Activated CD8-positive, alpha-beta T cell treated with anti-CD3 and anti-CD28 coated beads, Interleukin-2, amount 10 ng/mL, durations not matched to agents 7 days and 5 days (primary cell): ENCODE results near the gene TTYH3. TPM values are rescaled to one million over a fixed set of nuclear protein-coding genes. Genes with fewer than 3 reads are reported as not detected.
"Not testable (repeated sequence)": the region's sequence is repeated elsewhere in the genome, so short reads cannot be mapped to it uniquely, and the experiment has no call there.

Experiments used
- ATAC-seq: fragments of 150-1000 bp; cut with Tn5 transposase; one replicate; pipeline ENCODE4 v1.10.0; 2021; ENCODE audit warnings: moderate library complexity
- CTCF ChIA-PET: fragments of 350-600 bp; sonication (Branson Sonifier 250); formaldehyde crosslinking; loops from one replicate; lab custom pipeline; 2021; ENCODE audit warnings: antibody characterized with exemption; lab: Charles Lee
- POLR2A ChIA-PET: fragments of 350-600 bp; sonication (Branson Sonifier 250); formaldehyde crosslinking; loops from one replicate; lab custom pipeline; 2021; ENCODE audit warnings: antibody characterized with exemption; lab: Charles Lee
- DNase-seq: peaks from one replicate; pipeline ENCODE4 v3.0.0-alpha.2; 2020
- H3K27ac Mint-ChIP-seq: one replicate; pipeline ENCODE4 v1.8.0; 2021; ENCODE audit warnings: mild to moderate bottlenecking, mixed read lengths
- H3K27me3 Mint-ChIP-seq: one replicate; pipeline ENCODE4 v1.8.0; 2021; ENCODE audit warnings: low read depth, mixed read lengths
- H3K36me3 Mint-ChIP-seq: one replicate; pipeline ENCODE4 v1.8.0; 2021; ENCODE audit warnings: low read depth, mixed read lengths
- H3K4me1 Mint-ChIP-seq: one replicate; pipeline ENCODE4 v1.8.0; 2021; ENCODE audit warnings: low read depth, mixed read lengths
- H3K4me3 Mint-ChIP-seq: one replicate; pipeline ENCODE4 v1.8.0; 2021; ENCODE audit warnings: mild to moderate bottlenecking, mixed read lengths
- H3K9me3 Mint-ChIP-seq: one replicate; pipeline ENCODE4 v1.8.0; 2022; ENCODE audit warnings: mixed read lengths; ENCODE audit not compliant: insufficient read depth
- total RNA-seq, 2 experiments: library from RNA; stranded (reverse); gene quantifications; one replicate each; pipeline ENCODE4 v1.2.3, GENCODE V29; 2021

Gene TTYH3
- total RNA-seq, result 10 to 100 TPM; 37.0 to 37.7 TPM

- ChIA-PET POLR2A (interaction anchor here (1.0 to 2.1 kb wide), 3 partner anchors 12 to 18 kb away, joined by 4 to 12 read pairs (median 4); no protein-coding TSS in a partner anchor), CTCF (interaction anchor here (0.9 to 2.2 kb wide), 6 partner anchors 11 to 162 kb away, joined by 3 to 13 read pairs (median 4); partner anchors contain the start of gene BRAT1)
- no peak for DNase-seq
- Mint-ChIP-seq H3K9me3 (no peaks in the 10 kb centered on the region), H3K36me3 (no peaks in the 10 kb centered on the region), H3K27me3 (no peaks in the 10 kb centered on the region), H3K4me3 (peak within 1 kb of the TSS; percentile 86), H3K27ac (peak within 1 kb of the TSS; percentile 87), H3K4me1 (peaks cover 20% of the 10 kb centered on the region)
- peak; percentile 63 for ATAC-seq
These were observed at the start of gene TTYH3 for GRCh38 chr7:2631946-2632732. Gene TTYH3, plus strand, starts transcription at chr7:2631986. Its CDS starts 170 bp downstream, at chr7:2632156.

GRCh38 chr7:2582006-2582735 lies 49.6 kb upstream of the TTYH3 start:
- POLR2A ChIA-PET, result no interaction called here
- no peak overlapping the region for H3K4me3 Mint-ChIP-seq
- no peaks in the 10 kb centered on the region for H3K4me1 Mint-ChIP-seq
- H3K27me3 Mint-ChIP-seq, result no peaks in the 10 kb centered on the region
- H3K9me3 Mint-ChIP-seq, result no peaks in the 10 kb centered on the region
- ATAC-seq (no peak), DNase-seq (no peak)
- CTCF ChIA-PET, result no interaction called here
- no peaks in the 10 kb centered on the region for H3K36me3 Mint-ChIP-seq
- no peak overlapping the region for H3K27ac Mint-ChIP-seq

- DNase-seq, result no peak
- no peak for ATAC-seq
- ChIA-PET CTCF (no interaction called here), POLR2A (no interaction called here)
- Mint-ChIP-seq H3K27me3 (no peaks in the 10 kb centered on the region), H3K4me3 (no peak overlapping the region), H3K4me1 (no peaks in the 10 kb centered on the region), H3K27ac (no peak overlapping the region), H3K36me3 (no peaks in the 10 kb centered on the region), H3K9me3 (no peaks in the 10 kb centered on the region)
These were observed 47.8 kb upstream of the TTYH3 start for GRCh38 chr7:2583798-2584580.

- peaks cover 2% of the 10 kb centered on the region for H3K36me3 Mint-ChIP-seq
- DNase-seq (no peak), ATAC-seq (no peak)
- ChIA-PET POLR2A (no interaction called here), CTCF (interaction anchor here (0.9 kb wide), 1 partner anchor 23 kb away, joined by 3 read pairs; no protein-coding TSS in a partner anchor)
- no peak overlapping the region for H3K4me3 Mint-ChIP-seq
- H3K27me3 Mint-ChIP-seq, result no peaks in the 10 kb centered on the region
- no peaks in the 10 kb centered on the region for H3K4me1 Mint-ChIP-seq
- H3K9me3 Mint-ChIP-seq, result no peaks in the 10 kb centered on the region
- no peak overlapping the region for H3K27ac Mint-ChIP-seq
These were observed 46.3 kb upstream of the TTYH3 start for GRCh38 chr7:2585446-2585845.

- no peak overlapping the region for H3K4me3 Mint-ChIP-seq
- H3K27ac Mint-ChIP-seq, result peak overlapping the region; percentile 30
These were observed 45.3 kb upstream of the TTYH3 start for GRCh38 chr7:2586326-2587020.

GRCh38 chr7:2587134-2587533 lies 44.7 kb upstream of the TTYH3 start:
- no peaks in the 10 kb centered on the region for H3K4me1 Mint-ChIP-seq

More at GRCh38 chr7:2586326-2587020, 45.3 kb upstream of the TTYH3 start:
- Mint-ChIP-seq H3K4me1 (no peaks in the 10 kb centered on the region), H3K36me3 (peaks cover 4% of the 10 kb centered on the region), H3K27me3 (no peaks in the 10 kb centered on the region), H3K9me3 (no peaks in the 10 kb centered on the region)
- CTCF ChIA-PET, result interaction anchor here (0.9 kb wide), 1 partner anchor 22 kb away, joined by 3 read pairs; no protein-coding TSS in a partner anchor
- POLR2A ChIA-PET, result no interaction called here
- no peak for DNase-seq
- no peak for ATAC-seq

GRCh38 chr7:2587778-2588177 lies 44.0 kb upstream of the TTYH3 start:
- Mint-ChIP-seq H3K36me3 (peaks cover 6% of the 10 kb centered on the region), H3K4me3 (no peak overlapping the region), H3K9me3 (no peaks in the 10 kb centered on the region), H3K27ac (no peak overlapping the region), H3K27me3 (no peaks in the 10 kb centered on the region), H3K4me1 (no peaks in the 10 kb centered on the region)
- CTCF ChIA-PET, result no interaction called here
- no peak for ATAC-seq
- no peak for DNase-seq
- POLR2A ChIA-PET, result no interaction called here

More at GRCh38 chr7:2587134-2587533, 44.7 kb upstream of the TTYH3 start:
- peak overlapping the region; percentile 30 for H3K27ac Mint-ChIP-seq
- H3K9me3 Mint-ChIP-seq, result no peaks in the 10 kb centered on the region
- no peak overlapping the region for H3K4me3 Mint-ChIP-seq
- POLR2A ChIA-PET, result no interaction called here
- ATAC-seq (no peak), DNase-seq (no peak)
- CTCF ChIA-PET, result no interaction called here
- no peaks in the 10 kb centered on the region for H3K27me3 Mint-ChIP-seq
- peaks cover 4% of the 10 kb centered on the region for H3K36me3 Mint-ChIP-seq

GRCh38 chr7:2589341-2589740 lies 42.4 kb upstream of the TTYH3 start:
- no peak overlapping the region for H3K27ac Mint-ChIP-seq
- no peaks in the 10 kb centered on the region for H3K4me1 Mint-ChIP-seq
- ATAC-seq (no peak), DNase-seq (no peak)
- ChIA-PET POLR2A (no interaction called here), CTCF (no interaction called here)
- H3K27me3 Mint-ChIP-seq, result no peaks in the 10 kb centered on the region
- peaks cover 8% of the 10 kb centered on the region for H3K36me3 Mint-ChIP-seq
- no peaks in the 10 kb centered on the region for H3K9me3 Mint-ChIP-seq
- H3K4me3 Mint-ChIP-seq, result no peak overlapping the region

- not testable (repeated sequence) for H3K27me3 Mint-ChIP-seq
These were observed 41.8 kb upstream of the TTYH3 start for GRCh38 chr7:2589941-2590340.

GRCh38 chr7:2592375-2592865 lies 39.4 kb upstream of the TTYH3 start:
- no peaks in the 10 kb centered on the region for H3K9me3 Mint-ChIP-seq
- DNase-seq, result no peak
- H3K36me3 Mint-ChIP-seq, result peaks cover 8% of the 10 kb centered on the region
- no peak overlapping the region for H3K27ac Mint-ChIP-seq
- no peaks in the 10 kb centered on the region for H3K27me3 Mint-ChIP-seq
- no peak overlapping the region for H3K4me3 Mint-ChIP-seq
- POLR2A ChIA-PET, result no interaction called here
- CTCF ChIA-PET, result no interaction called here
- ATAC-seq, result no peak
- no peaks in the 10 kb centered on the region for H3K4me1 Mint-ChIP-seq

More at GRCh38 chr7:2589941-2590340, 41.8 kb upstream of the TTYH3 start:
- CTCF ChIA-PET, H3K9me3 Mint-ChIP-seq, H3K27ac Mint-ChIP-seq, POLR2A ChIA-PET, H3K4me1 Mint-ChIP-seq, DNase-seq, H3K36me3 Mint-ChIP-seq, ATAC-seq, H3K4me3 Mint-ChIP-seq: not testable (repeated sequence)
